Measurements from ENCODE around the gene ACSM5.

- TF ChIP-seq EZH2 (IDR thresholded peaks at IDR 0.05; ENCODE audit: insufficient read depth, poor library complexity, severe bottlenecking): no peak
- no peak for TF ChIP-seq EZH2phosphoT487 (IDR thresholded peaks at IDR 0.05; ENCODE audit: insufficient read depth, low read depth)
Observed at GRCh38 chr16:20401066-20401465, 8.3 kb upstream of the ACSM5 start.

Measured in GM23248 (cell line).